ENCODE results near the gene NUAK1. TPM values are rescaled to one million over a fixed set of nuclear protein-coding genes. Genes with fewer than 3 reads are reported as not detected.
A peak's percentile ranks its signal among the peaks of the same experiment; 100 is the strongest.

Gene NUAK1
- total RNA-seq, 1 donor from 2014 or later, result 7.6 TPM

DNA sequence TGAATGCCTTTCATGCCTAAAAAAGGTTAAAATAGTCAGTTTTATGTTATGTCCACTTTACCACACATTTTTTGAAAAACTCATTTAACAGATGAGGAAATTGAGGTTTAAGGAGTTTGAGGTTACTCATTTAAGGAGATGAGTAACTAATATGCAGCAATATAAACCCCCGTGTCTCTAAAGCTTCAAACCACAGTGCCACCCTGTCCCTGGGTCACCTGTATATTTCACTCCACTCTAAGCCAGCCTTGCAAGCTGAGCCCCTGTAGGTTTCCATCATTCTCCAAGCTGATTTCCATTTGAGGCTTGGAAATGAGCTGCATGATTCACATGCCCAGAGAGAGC is 64.4 kb downstream of the NUAK1 start:
- H3K27me3 ChIP-seq (ENCODE audit: control insufficient read depth, insufficient read depth, low read length), result no peaks in the 10 kb centered on the region
- H3K4me3 ChIP-seq (ENCODE audit: low read depth, low read length), result no peak overlapping the region
- H3K36me3 ChIP-seq (ENCODE audit: control insufficient read depth, insufficient read depth, low read length), result peaks cover 4% of the 10 kb centered on the region
- no peak for TF ChIP-seq CTCF (IDR thresholded peaks at IDR 0.05; ENCODE audit: insufficient read depth, low read length, severe bottlenecking)
- no peak for DNase-seq (ENCODE audit: low read depth)
- FAIRE-seq, result no peak

DNA sequence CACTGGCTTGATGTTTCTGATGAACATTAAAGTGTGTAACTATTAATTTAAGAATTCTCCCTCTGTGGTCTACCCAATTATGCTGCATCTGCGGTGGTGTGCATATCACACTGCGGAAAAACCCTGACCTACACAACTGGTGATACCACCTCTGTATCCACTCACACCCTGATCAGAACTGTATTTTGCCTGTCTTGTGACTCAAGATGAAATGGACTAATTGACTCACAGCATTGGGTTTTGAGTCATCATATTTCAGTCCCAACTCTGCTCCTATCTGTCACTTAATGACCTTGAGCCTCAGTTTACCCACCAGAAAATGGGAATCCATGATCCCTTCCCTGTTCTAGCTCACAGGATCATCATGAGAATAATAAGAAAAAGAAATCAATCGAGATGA is 65.6 kb downstream of the NUAK1 start:
- Histone ChIP-seq H3K36me3 (ENCODE audit: control insufficient read depth, insufficient read depth, low read length) (peaks cover 4% of the 10 kb centered on the region), H3K4me3 (ENCODE audit: low read depth, low read length) (no peak overlapping the region), H3K27me3 (ENCODE audit: control insufficient read depth, insufficient read depth, low read length) (no peaks in the 10 kb centered on the region)
- FAIRE-seq (no peak), DNase-seq (ENCODE audit: low read depth) (no peak)
- no peak for TF ChIP-seq CTCF (IDR thresholded peaks at IDR 0.05; ENCODE audit: insufficient read depth, low read length, severe bottlenecking)

GRCh38 chr12:106072751-106073150 is 66.0 kb downstream of the NUAK1 start:
- FAIRE-seq (peak; percentile 82), DNase-seq (ENCODE audit: low read depth) (no peak)
- Histone ChIP-seq H3K36me3 (ENCODE audit: control insufficient read depth, insufficient read depth, low read length) (peaks cover 4% of the 10 kb centered on the region), H3K27me3 (ENCODE audit: control insufficient read depth, insufficient read depth, low read length) (no peaks in the 10 kb centered on the region), H3K4me3 (ENCODE audit: low read depth, low read length) (no peak overlapping the region)
- no peak for TF ChIP-seq CTCF (IDR thresholded peaks at IDR 0.05; ENCODE audit: insufficient read depth, low read length, severe bottlenecking)

DNA sequence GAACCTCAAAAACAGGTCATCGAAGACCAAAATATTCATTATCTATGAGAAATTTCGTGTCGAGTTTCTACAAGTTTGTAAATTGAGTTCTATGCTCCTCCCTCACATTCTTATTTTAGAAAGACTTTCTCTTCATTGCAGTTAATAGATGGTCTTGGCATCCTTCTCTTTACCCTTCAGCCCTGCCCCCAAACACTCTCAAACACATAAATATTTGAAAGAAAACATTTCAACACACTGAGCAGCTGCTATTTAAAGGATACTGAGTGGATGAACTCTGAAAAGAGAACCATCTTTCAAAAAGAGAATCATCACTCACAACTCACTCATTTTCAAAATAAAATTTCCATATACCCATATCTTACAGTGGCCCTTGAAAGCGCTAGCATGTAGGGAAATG is 67.1 kb downstream of the NUAK1 start:
- Histone ChIP-seq H3K27me3 (ENCODE audit: control insufficient read depth, insufficient read depth, low read length) (no peaks in the 10 kb centered on the region), H3K4me3 (ENCODE audit: low read depth, low read length) (no peak overlapping the region), H3K36me3 (ENCODE audit: control insufficient read depth, insufficient read depth, low read length) (peaks cover 7% of the 10 kb centered on the region)
- no peak for TF ChIP-seq CTCF (IDR thresholded peaks at IDR 0.05; ENCODE audit: insufficient read depth, low read length, severe bottlenecking)
- DNase-seq (ENCODE audit: low read depth), result no peak
- no peak for FAIRE-seq

GRCh38 chr12:106070611-106071010 is 68.1 kb downstream of the NUAK1 start:
- Histone ChIP-seq H3K27me3 (ENCODE audit: control insufficient read depth, insufficient read depth, low read length) (no peaks in the 10 kb centered on the region), H3K36me3 (ENCODE audit: control insufficient read depth, insufficient read depth, low read length) (peaks cover 7% of the 10 kb centered on the region), H3K4me3 (ENCODE audit: low read depth, low read length) (no peak overlapping the region)
- no peak for FAIRE-seq
- TF ChIP-seq CTCF (IDR thresholded peaks at IDR 0.05; ENCODE audit: insufficient read depth, low read length, severe bottlenecking), result no peak
- DNase-seq (ENCODE audit: low read depth), result no peak

DNA sequence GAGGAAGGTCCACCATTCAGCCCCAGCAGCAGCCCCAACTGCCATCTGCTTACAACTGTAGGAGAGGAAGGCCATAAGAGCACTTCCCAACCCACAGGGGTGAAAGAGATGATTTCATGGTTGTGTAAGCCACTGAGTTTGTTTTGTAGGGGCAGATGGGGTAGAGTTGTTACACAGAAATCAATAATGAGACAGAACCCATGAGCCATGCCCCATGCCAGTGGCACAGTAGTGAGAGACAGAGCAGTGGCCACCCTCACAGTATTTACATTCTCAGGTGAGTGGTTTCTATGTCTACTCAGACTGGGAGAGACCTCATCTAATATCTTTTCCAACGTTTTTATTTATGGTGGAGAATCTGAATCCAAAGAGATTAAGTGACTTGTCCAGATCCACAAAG is 68.6 kb downstream of the NUAK1 start:
- Histone ChIP-seq H3K27me3 (ENCODE audit: control insufficient read depth, insufficient read depth, low read length) (no peaks in the 10 kb centered on the region), H3K36me3 (ENCODE audit: control insufficient read depth, insufficient read depth, low read length) (peaks cover 7% of the 10 kb centered on the region), H3K4me3 (ENCODE audit: low read depth, low read length) (no peak overlapping the region)
- TF ChIP-seq CTCF (IDR thresholded peaks at IDR 0.05; ENCODE audit: insufficient read depth, low read length, severe bottlenecking), result no peak
- DNase-seq (ENCODE audit: low read depth) (no peak), FAIRE-seq (no peak)

All from bronchial epithelial cell (primary cell).